Erythroblast (primary cell): ENCODE results near the gene ENHO.

ENCODE experiments used
- GATA1 ChIP-seq: IDR thresholded peaks from 2 replicates; pipeline ENCODE4 v1.6.1; 2011; ENCODE audit warnings: low read depth, mild to moderate bottlenecking, control low read depth, low read length, moderate library complexity
- POLR2A ChIP-seq: IDR thresholded peaks from 2 replicates; pipeline ENCODE4 v1.6.1; 2011; ENCODE audit warnings: mild to moderate bottlenecking, low read length

DNA sequence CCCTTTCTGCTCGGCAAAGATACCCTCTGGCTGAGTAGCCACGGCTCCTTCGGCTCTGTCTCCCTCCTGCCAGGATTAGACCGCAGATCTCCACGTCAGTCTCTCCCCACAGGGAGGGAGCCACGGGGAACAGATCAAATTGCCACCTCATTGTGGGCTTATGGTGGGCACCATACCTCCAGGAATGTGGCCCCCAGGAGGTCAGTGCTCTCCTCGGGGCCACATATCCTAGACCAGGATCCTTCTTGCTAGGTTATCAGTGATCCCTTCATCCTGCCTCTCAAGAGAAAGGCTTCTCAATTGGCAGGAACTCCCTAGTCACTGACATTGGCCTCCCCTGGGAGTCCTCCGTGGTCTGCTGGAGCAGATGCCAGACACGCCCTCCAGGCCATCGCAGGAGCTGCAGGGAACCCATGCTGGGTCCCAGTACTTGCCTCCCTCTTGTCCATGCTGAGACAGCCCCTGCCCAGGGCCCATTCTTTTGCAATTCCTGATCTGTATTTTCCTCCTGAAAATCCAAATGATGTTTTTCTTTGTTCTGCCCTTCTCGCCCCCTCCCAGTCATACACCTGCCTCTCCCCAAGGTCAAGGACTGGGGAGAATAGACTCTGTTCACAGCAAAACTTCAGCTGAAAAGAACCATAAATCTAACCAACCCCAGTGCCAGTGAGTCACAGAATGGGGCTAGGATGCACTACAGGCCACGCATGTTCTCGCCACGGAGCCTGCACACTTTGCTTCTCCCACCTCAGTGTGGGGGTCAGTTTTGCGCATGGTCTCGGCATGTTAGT is 31.6 kb upstream of the ENHO start:
- TF ChIP-seq POLR2A (no peak), GATA1 (no peak)
